ENCODE measurements around the gene PIEZO2.
"Not testable (repeated sequence)": the region's sequence is repeated elsewhere in the genome, so short reads cannot be mapped to it uniquely, and the experiment has no call there.

PIEZO2 gene

DNA sequence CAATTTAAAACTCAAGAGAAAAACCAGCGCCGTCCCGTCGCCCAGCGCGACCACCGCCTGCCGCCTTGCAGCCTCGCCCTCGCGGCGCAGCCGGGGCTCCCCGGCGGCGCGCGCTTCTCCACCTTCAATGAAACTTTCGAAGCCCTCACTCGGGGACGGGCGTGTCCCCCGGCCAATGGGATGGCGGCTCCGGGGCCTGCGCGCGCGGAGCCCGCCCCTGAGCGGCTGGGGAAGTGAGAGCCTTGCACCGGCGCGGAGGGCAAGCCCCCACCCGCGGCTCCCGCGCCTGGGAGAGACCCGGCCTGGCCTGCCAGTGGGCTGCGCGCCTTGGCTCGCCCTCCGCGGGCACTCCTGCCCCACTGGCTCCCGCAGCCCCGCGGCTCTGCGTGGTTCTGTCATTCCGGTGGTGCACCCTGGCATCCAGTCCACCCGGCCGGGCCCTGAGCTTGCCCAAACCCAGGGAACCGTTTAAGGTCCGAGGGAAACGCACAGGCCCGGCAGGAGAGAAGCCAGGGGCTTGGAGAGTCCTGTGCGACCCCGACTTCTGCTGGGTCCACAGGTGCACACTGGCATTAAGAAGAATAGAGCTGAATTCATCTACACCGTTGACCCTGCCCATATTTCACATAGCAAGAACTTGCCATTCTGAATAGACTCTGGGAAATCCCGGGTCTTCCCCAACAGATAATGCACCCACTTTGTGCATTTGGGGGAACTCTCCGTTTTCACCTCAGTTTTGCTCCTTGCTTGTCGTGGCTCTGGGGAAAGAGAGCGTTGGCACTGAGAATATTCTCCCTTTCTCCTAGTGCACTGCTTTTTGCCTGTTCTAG lies at the start of gene PIEZO2:
PIEZO2 (minus strand) TSS at position 129 of the 830 bp plus-strand sequence. CDS start 981 bp downstream, outside the sequence.
- no peak within 1 kb of the TSS for H3K4me3 ChIP-seq (ENCODE audit: low read length)
- no peaks in the 10 kb centered on the region for H3K9me2 ChIP-seq (replicated peaks; ENCODE audit: control insufficient read depth, low read length)
- no peaks in the 10 kb centered on the region for H3K4me1 ChIP-seq (ENCODE audit: control insufficient read depth, low read length)
- H3K9me3 ChIP-seq (ENCODE audit: control insufficient read depth, insufficient read depth, low read length), result no peaks in the 10 kb centered on the region
- H4K20me1 ChIP-seq (ENCODE audit: control insufficient read depth, insufficient read depth, low read depth, low read length), result no peaks in the 10 kb centered on the region
- no peak within 1 kb of the TSS for H3K27ac ChIP-seq (ENCODE audit: low read depth, low read length)
- TF ChIP-seq, protein P1, sequence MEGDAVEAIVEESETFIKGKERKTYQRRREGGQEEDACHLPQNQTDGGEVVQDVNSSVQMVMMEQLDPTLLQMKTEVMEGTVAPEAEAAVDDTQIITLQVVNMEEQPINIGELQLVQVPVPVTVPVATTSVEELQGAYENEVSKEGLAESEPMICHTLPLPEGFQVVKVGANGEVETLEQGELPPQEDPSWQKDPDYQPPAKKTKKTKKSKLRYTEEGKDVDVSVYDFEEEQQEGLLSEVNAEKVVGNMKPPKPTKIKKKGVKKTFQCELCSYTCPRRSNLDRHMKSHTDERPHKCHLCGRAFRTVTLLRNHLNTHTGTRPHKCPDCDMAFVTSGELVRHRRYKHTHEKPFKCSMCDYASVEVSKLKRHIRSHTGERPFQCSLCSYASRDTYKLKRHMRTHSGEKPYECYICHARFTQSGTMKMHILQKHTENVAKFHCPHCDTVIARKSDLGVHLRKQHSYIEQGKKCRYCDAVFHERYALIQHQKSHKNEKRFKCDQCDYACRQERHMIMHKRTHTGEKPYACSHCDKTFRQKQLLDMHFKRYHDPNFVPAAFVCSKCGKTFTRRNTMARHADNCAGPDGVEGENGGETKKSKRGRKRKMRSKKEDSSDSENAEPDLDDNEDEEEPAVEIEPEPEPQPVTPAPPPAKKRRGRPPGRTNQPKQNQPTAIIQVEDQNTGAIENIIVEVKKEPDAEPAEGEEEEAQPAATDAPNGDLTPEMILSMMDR (IDR thresholded peaks at IDR 0.05; ENCODE audit: low read depth, low read length, poor library complexity, severe bottlenecking), result no peak
- no peak for TF ChIP-seq EZH2phosphoT487 (IDR thresholded peaks at IDR 0.05; ENCODE audit: borderline replicate concordance, low read length)
- H3F3A ChIP-seq (ENCODE audit: control insufficient read depth, insufficient read depth), result no peaks in the 10 kb centered on the region
- no peaks in the 10 kb centered on the region for H3K79me2 ChIP-seq (ENCODE audit: control insufficient read depth, low read length)
- H3K36me3 ChIP-seq (ENCODE audit: control insufficient read depth, low read length), result no peaks in the 10 kb centered on the region
- no peaks in the 10 kb centered on the region for H3K27me3 ChIP-seq (ENCODE audit: control insufficient read depth, low read length)
- no peak within 1 kb of the TSS for H3K4me2 ChIP-seq (ENCODE audit: low read length)

DNA sequence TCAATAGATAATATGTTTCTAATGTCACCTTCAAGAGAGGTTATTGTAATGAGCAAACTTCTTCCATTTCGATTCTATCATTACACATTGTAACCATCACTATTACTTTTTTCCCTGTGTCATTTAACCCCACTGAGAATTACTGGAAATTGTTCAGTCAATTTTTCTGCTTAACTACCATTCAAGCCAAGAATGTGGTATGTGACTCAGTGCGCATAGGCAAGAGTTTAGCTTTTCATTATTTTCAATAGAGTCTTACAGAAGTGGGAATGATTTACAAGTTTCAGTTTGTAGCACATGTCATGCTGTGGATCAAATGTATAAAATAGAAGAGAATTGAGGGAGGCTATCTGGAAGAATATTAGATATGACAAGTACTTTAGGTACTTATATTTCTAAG lies 34.3 kb upstream of the PIEZO2 start:
- Histone ChIP-seq H3K36me3 (ENCODE audit: control insufficient read depth, low read length) (no peaks in the 10 kb centered on the region), H3K4me3 (ENCODE audit: low read length) (no peak overlapping the region), H3K79me2 (ENCODE audit: control insufficient read depth, low read length) (no peaks in the 10 kb centered on the region), H3K27ac (ENCODE audit: low read depth, low read length) (no peak overlapping the region), H3K9me2 (replicated peaks; ENCODE audit: control insufficient read depth, low read length) (no peaks in the 10 kb centered on the region), H4K20me1 (ENCODE audit: control insufficient read depth, insufficient read depth, low read depth, low read length) (no peaks in the 10 kb centered on the region), H3K27me3 (ENCODE audit: control insufficient read depth, low read length) (no peaks in the 10 kb centered on the region), H3F3A (ENCODE audit: control insufficient read depth, insufficient read depth) (no peaks in the 10 kb centered on the region), H3K4me2 (ENCODE audit: low read length) (no peak overlapping the region), H3K9me3 (ENCODE audit: control insufficient read depth, insufficient read depth, low read length) (no peaks in the 10 kb centered on the region), H3K4me1 (ENCODE audit: control insufficient read depth, low read length) (no peaks in the 10 kb centered on the region)
- no peak for TF ChIP-seq EZH2phosphoT487 (IDR thresholded peaks at IDR 0.05; ENCODE audit: borderline replicate concordance, low read length)
- TF ChIP-seq, protein P1 (IDR thresholded peaks at IDR 0.05; ENCODE audit: low read depth, low read length, poor library complexity, severe bottlenecking), result no peak

DNA sequence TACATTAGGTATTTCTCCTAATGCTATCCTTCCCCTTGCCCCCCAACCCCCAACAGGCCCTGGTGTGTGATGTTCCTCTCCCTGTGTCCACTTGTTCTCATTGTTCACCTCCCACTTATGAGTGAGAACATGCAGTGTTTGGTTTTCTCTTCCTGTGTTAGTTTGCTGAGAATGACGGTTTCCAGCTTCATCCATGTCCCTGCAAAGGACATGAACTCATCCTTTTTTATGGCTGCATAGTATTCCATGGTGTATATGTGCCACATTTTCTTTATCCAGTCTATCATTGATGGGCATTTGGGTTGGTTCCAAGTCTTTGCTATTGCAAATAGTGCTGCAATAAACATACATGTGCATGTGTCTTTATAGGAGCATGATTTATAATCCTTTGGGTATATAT lies 32.3 kb upstream of the PIEZO2 start:
- not testable (repeated sequence) for H3K27ac ChIP-seq (ENCODE audit: low read depth, low read length); H4K20me1 ChIP-seq (ENCODE audit: control insufficient read depth, insufficient read depth, low read depth, low read length); H3K36me3 ChIP-seq (ENCODE audit: control insufficient read depth, low read length); H3K4me2 ChIP-seq (ENCODE audit: low read length); H3K9me3 ChIP-seq (ENCODE audit: control insufficient read depth, insufficient read depth, low read length); H3F3A ChIP-seq (ENCODE audit: control insufficient read depth, insufficient read depth); H3K4me3 ChIP-seq (ENCODE audit: low read length); H3K27me3 ChIP-seq (ENCODE audit: control insufficient read depth, low read length); H3K4me1 ChIP-seq (ENCODE audit: control insufficient read depth, low read length); H3K79me2 ChIP-seq (ENCODE audit: control insufficient read depth, low read length); H3K9me2 ChIP-seq (replicated peaks; ENCODE audit: control insufficient read depth, low read length)

DNA sequence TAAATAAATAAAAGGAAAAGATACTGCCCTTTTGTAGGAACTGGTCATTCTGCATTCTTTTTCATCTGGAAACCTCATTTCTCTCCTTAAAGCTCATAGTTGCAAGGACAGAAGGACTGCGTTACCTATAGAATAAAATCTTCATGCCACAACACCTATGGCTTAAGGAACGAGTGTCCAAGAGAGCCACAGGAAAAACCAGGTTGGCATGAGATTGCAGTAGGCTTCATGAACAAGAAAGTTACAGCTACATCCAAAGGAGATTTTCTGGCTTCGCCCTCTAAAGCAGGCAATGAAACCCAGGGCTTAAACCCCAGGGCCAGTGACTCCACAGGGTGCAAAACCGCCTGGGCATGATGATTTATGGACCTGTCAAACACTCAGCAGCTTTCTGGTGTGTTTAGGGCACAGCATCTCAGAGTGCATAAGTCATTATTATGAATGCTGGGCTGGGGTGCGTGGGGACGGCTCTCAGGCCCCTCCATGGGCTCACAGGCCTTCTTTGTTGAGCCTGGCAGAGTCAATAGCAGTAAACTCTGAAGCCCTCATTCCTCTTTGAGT lies 30.7 kb upstream of the PIEZO2 start:
- Histone ChIP-seq H3K27ac (ENCODE audit: low read depth, low read length) (no peak overlapping the region), H3K36me3 (ENCODE audit: control insufficient read depth, low read length) (no peaks in the 10 kb centered on the region), H3K4me3 (ENCODE audit: low read length) (no peak overlapping the region), H3K9me2 (replicated peaks; ENCODE audit: control insufficient read depth, low read length) (no peaks in the 10 kb centered on the region), H3K27me3 (ENCODE audit: control insufficient read depth, low read length) (no peaks in the 10 kb centered on the region), H3F3A (ENCODE audit: control insufficient read depth, insufficient read depth) (no peaks in the 10 kb centered on the region), H3K4me2 (ENCODE audit: low read length) (no peak overlapping the region), H4K20me1 (ENCODE audit: control insufficient read depth, insufficient read depth, low read depth, low read length) (no peaks in the 10 kb centered on the region), H3K9me3 (ENCODE audit: control insufficient read depth, insufficient read depth, low read length) (no peaks in the 10 kb centered on the region), H3K79me2 (ENCODE audit: control insufficient read depth, low read length) (no peaks in the 10 kb centered on the region), H3K4me1 (ENCODE audit: control insufficient read depth, low read length) (no peaks in the 10 kb centered on the region)
- no peak for TF ChIP-seq EZH2phosphoT487 (IDR thresholded peaks at IDR 0.05; ENCODE audit: borderline replicate concordance, low read length)
- TF ChIP-seq, protein P1 (IDR thresholded peaks at IDR 0.05; ENCODE audit: low read depth, low read length, poor library complexity, severe bottlenecking), result no peak

Measured in DOHH2 (cell line).